ENCODE measurements around the gene PTH.

Gene PTH

GRCh38 chr11:13495929-13496328 lies at the start of gene PTH:
Gene PTH (minus strand): TSS chr11:13495997. CDS start chr11:13492855, 3,142 bp downstream.
- DNase-seq (ENCODE audit: low spot score) = no peak

GRCh38 chr11:13538044-13538443 lies 42.2 kb upstream of the PTH start:
- no peak for DNase-seq (ENCODE audit: low spot score)

- DNase-seq (ENCODE audit: low spot score) = no peak
These were observed 40.0 kb upstream of the PTH start for GRCh38 chr11:13535819-13536218.

GRCh38 chr11:13534358-13534757 lies 38.6 kb upstream of the PTH start:
- DNase-seq (ENCODE audit: low spot score) = no peak

- DNase-seq (ENCODE audit: low spot score) = no peak
These were observed 29.5 kb upstream of the PTH start for GRCh38 chr11:13525257-13525656.

- no peak for DNase-seq (ENCODE audit: low spot score)
These were observed 7.6 kb upstream of the PTH start for GRCh38 chr11:13503393-13503792.

GRCh38 chr11:13502492-13502891 lies 6.7 kb upstream of the PTH start:
- no peak for DNase-seq (ENCODE audit: low spot score)

- no peak for DNase-seq (ENCODE audit: low spot score)
These were observed 1.7 kb downstream of the PTH start for GRCh38 chr11:13494051-13494450.

GRCh38 chr11:13487661-13488030 lies 8.2 kb downstream of the PTH start:
- no peak for DNase-seq (ENCODE audit: low spot score)

- DNase-seq (ENCODE audit: low spot score) = no peak
These were observed 8.7 kb downstream of the PTH start for GRCh38 chr11:13486926-13487660.

GRCh38 chr11:13480198-13480597 lies 15.6 kb downstream of the PTH start:
- no peak for DNase-seq (ENCODE audit: low spot score)

GRCh38 chr11:13479688-13480087 lies 16.1 kb downstream of the PTH start:
- DNase-seq (ENCODE audit: low spot score) = no peak

- DNase-seq (ENCODE audit: low spot score) = no peak
These were observed 20.7 kb downstream of the PTH start for GRCh38 chr11:13475091-13475490.

- DNase-seq (ENCODE audit: low spot score) = no peak
These were observed 22.6 kb downstream of the PTH start for GRCh38 chr11:13473013-13473722.

- DNase-seq (ENCODE audit: low spot score) = no peak
These were observed 27.0 kb downstream of the PTH start for GRCh38 chr11:13468750-13469149.

- DNase-seq (ENCODE audit: low spot score) = peak; percentile 57
These were observed 29.9 kb downstream of the PTH start for GRCh38 chr11:13465909-13466371.

- no peak for DNase-seq (ENCODE audit: low spot score)
These were observed 32.0 kb downstream of the PTH start for GRCh38 chr11:13463779-13464290.

- peak; percentile 97 for DNase-seq (ENCODE audit: low spot score)
These were observed 32.7 kb downstream of the PTH start, which contains the start of gene BTBD10 for GRCh38 chr11:13462901-13463778. Gene BTBD10 (minus strand): TSS chr11:13463222. CDS start chr11:13445124, 18,098 bp downstream.

- peak; percentile 56 for DNase-seq (ENCODE audit: low spot score)
These were observed 33.4 kb downstream of the PTH start for GRCh38 chr11:13462311-13462900.

- no peak for DNase-seq (ENCODE audit: low spot score)
These were observed 34.5 kb downstream of the PTH start for GRCh38 chr11:13461291-13461690.

GRCh38 chr11:13450832-13451397 lies 44.9 kb downstream of the PTH start:
- DNase-seq (ENCODE audit: low spot score) = no peak

All from Ammon's horn (tissue), 1 donor.